DOHH2 (cell line): ENCODE measurements around the gene SLC4A2.
A peak's percentile ranks its signal among the peaks of the same experiment; 100 is the strongest.

Experiments
- H3F3A ChIP-seq: fragments of 200-600 bp; sonication (generic), shearing (Covaris generic); 2 replicates; pipeline ENCODE4 v1.6.0; 2016; ENCODE audit warnings: antibody characterized with exemption, mild to moderate bottlenecking; ENCODE audit not compliant: control insufficient read depth, insufficient read depth
- H3K27ac ChIP-seq: fragments of 200-600 bp; sonication (generic); 2 replicates; pipeline ENCODE4 v1.5.1; 2014; ENCODE audit warnings: low read depth, mild to moderate bottlenecking, low read length, moderate library complexity
- H3K27me3 ChIP-seq: fragments of 200-600 bp; sonication (generic); 2 replicates; pipeline ENCODE4 v1.6.1; 2014; ENCODE audit warnings: mild to moderate bottlenecking, low read length, mixed read lengths; ENCODE audit not compliant: control insufficient read depth
- H3K36me3 ChIP-seq: fragments of 200-600 bp; sonication (generic); 2 replicates; pipeline ENCODE4 v1.6.1; 2014; ENCODE audit warnings: mild to moderate bottlenecking, low read length, moderate library complexity, mixed read lengths; ENCODE audit not compliant: control insufficient read depth
- H3K4me1 ChIP-seq: fragments of 200-600 bp; sonication (generic); 2 replicates; pipeline ENCODE4 v1.6.1; 2014; ENCODE audit warnings: mild to moderate bottlenecking, low read length, mixed read lengths; ENCODE audit not compliant: control insufficient read depth
- H3K4me2 ChIP-seq: fragments of 200-600 bp; sonication (generic); 2 replicates; pipeline ENCODE4 v1.6.0; 2014; ENCODE audit warnings: mild to moderate bottlenecking, low read length, moderate library complexity
- H3K4me3 ChIP-seq: fragments of 200-600 bp; sonication (generic); 2 replicates; pipeline ENCODE4 v1.5.1; 2014; ENCODE audit warnings: mild to moderate bottlenecking, low read length, mixed read lengths
- H3K79me2 ChIP-seq: fragments of 200-600 bp; sonication (generic); 2 replicates; pipeline ENCODE4 v1.6.1; 2014; ENCODE audit warnings: mild to moderate bottlenecking, low read length, mixed read lengths; ENCODE audit not compliant: control insufficient read depth
- H3K9me2 ChIP-seq: fragments of 200-600 bp; sonication (generic); replicated peaks from 2 replicates; pipeline ENCODE4 v1.6.1; 2014; ENCODE audit warnings: mild to moderate bottlenecking, low read length, mixed read lengths; ENCODE audit not compliant: control insufficient read depth
- H3K9me3 ChIP-seq: fragments of 200-600 bp; sonication (generic); 2 replicates; pipeline ENCODE4 v1.6.1; 2014; ENCODE audit warnings: antibody characterized with exemption, low read length, mixed read lengths; ENCODE audit not compliant: control insufficient read depth, insufficient read depth
- H4K20me1 ChIP-seq: fragments of 200-600 bp; sonication (generic); 2 replicates; pipeline ENCODE4 v1.6.0; 2014; ENCODE audit warnings: low read depth, mild to moderate bottlenecking, antibody characterized with exemption, low read length, moderate library complexity; ENCODE audit not compliant: control insufficient read depth, insufficient read depth
- CTCF ChIP-seq: fragments of 200-600 bp; sonication (generic); IDR thresholded peaks from one replicate; pipeline ENCODE4 v1.5.1; 2014; ENCODE audit warnings: antibody characterized with exemption, mild to moderate bottlenecking, low read depth, low read length; ENCODE audit not compliant: poor library complexity, severe bottlenecking
- EZH2phosphoT487 ChIP-seq: fragments of 200-600 bp; sonication (generic); IDR thresholded peaks from 2 replicates; pipeline ENCODE4 v1.6.1; 2017; ENCODE audit warnings: borderline replicate concordance, mild to moderate bottlenecking, antibody characterized with exemption, low read length, moderate library complexity, mixed read lengths

Gene SLC4A2

GRCh38 chr7:151089893-151090730 lies 30.7 kb downstream of the SLC4A2 start:
- TF ChIP-seq CTCF (no peak), EZH2phosphoT487 (no peak)
- Histone ChIP-seq H3K9me2 (no peaks in the 10 kb centered on the region), H4K20me1 (peaks cover 7% of the 10 kb centered on the region), H3K4me2 (no peak overlapping the region), H3K36me3 (no peaks in the 10 kb centered on the region), H3F3A (peaks cover 3% of the 10 kb centered on the region; the same call in 1 of the 2 replicates), H3K27me3 (peaks cover 46% of the 10 kb centered on the region), H3K4me3 (no peak overlapping the region), H3K9me3 (no peaks in the 10 kb centered on the region), H3K4me1 (peaks cover 22% of the 10 kb centered on the region), H3K79me2 (no peaks in the 10 kb centered on the region), H3K27ac (no peak overlapping the region)

- Histone ChIP-seq H3K4me3 (no peak overlapping the region), H3K9me2 (no peaks in the 10 kb centered on the region), H3K4me2 (no peak overlapping the region), H3K9me3 (no peaks in the 10 kb centered on the region), H3K27ac (no peak overlapping the region), H3K36me3 (no peaks in the 10 kb centered on the region), H4K20me1 (peaks cover 7% of the 10 kb centered on the region), H3K4me1 (peaks cover 13% of the 10 kb centered on the region), H3K79me2 (no peaks in the 10 kb centered on the region), H3K27me3 (peaks cover 37% of the 10 kb centered on the region), H3F3A (no peaks in the 10 kb centered on the region)
- TF ChIP-seq EZH2phosphoT487 (no peak), CTCF (no peak)
Observed at GRCh38 chr7:151091003-151091402, 31.6 kb downstream of the SLC4A2 start.

- Histone ChIP-seq H3K27ac (no peak overlapping the region), H3K9me3 (no peaks in the 10 kb centered on the region), H3K4me2 (no peak overlapping the region), H3K4me1 (peaks cover 12% of the 10 kb centered on the region), H3K27me3 (peaks cover 36% of the 10 kb centered on the region), H3K4me3 (no peak overlapping the region), H4K20me1 (peaks cover 7% of the 10 kb centered on the region), H3K79me2 (no peaks in the 10 kb centered on the region), H3K9me2 (no peaks in the 10 kb centered on the region), H3F3A (no peaks in the 10 kb centered on the region), H3K36me3 (no peaks in the 10 kb centered on the region)
- TF ChIP-seq CTCF (peak; percentile 83), EZH2phosphoT487 (no peak)
Observed at GRCh38 chr7:151091431-151091830, 32.0 kb downstream of the SLC4A2 start.
